ENCODE measurements around the gene MRPL19. TPM values are rescaled to one million over a fixed set of nuclear protein-coding genes. Genes with fewer than 3 reads are reported as not detected.
"Not testable (repeated sequence)": the region's sequence is repeated elsewhere in the genome, so short reads cannot be mapped to it uniquely, and the experiment has no call there.

MRPL19 gene
- total RNA-seq, 1 donor from 2014 or later, result 68.0 TPM

- DNase-seq (ENCODE audit: low read depth), result peak; percentile 94
These were observed 21.3 kb downstream of the MRPL19 start for GRCh38 chr2:75667884-75668283.

GRCh38 chr2:75675423-75675822 lies 28.8 kb downstream of the MRPL19 start:
- DNase-seq (ENCODE audit: low read depth), result peak; percentile 18

GRCh38 chr2:75675908-75676307 lies 29.3 kb downstream of the MRPL19 start:
- DNase-seq (ENCODE audit: low read depth), result no peak

GRCh38 chr2:75676464-75676863 lies 29.9 kb downstream of the MRPL19 start:
- DNase-seq (ENCODE audit: low read depth), result no peak

- DNase-seq (ENCODE audit: low read depth), result no peak
These were observed 33.0 kb downstream of the MRPL19 start for GRCh38 chr2:75679556-75679955.

GRCh38 chr2:75680402-75680801 lies 33.8 kb downstream of the MRPL19 start:
- no peak for DNase-seq (ENCODE audit: low read depth)

GRCh38 chr2:75683430-75683829 lies 36.8 kb downstream of the MRPL19 start:
- DNase-seq (ENCODE audit: low read depth), result not testable (repeated sequence)

GRCh38 chr2:75688196-75688595 lies 41.6 kb downstream of the MRPL19 start:
- DNase-seq (ENCODE audit: low read depth), result no peak

GRCh38 chr2:75698918-75699317 lies 52.3 kb downstream of the MRPL19 start:
- DNase-seq (ENCODE audit: low read depth), result no peak

- no peak for DNase-seq (ENCODE audit: low read depth)
These were observed 56.0 kb downstream of the MRPL19 start for GRCh38 chr2:75702593-75702992.

- DNase-seq (ENCODE audit: low read depth), result no peak
These were observed 57.2 kb downstream of the MRPL19 start for GRCh38 chr2:75703589-75704287.

GRCh38 chr2:75705921-75706320 lies 59.3 kb downstream of the MRPL19 start:
- DNase-seq (ENCODE audit: low read depth), result no peak

GRCh38 chr2:75707901-75708300 lies 61.3 kb downstream of the MRPL19 start:
- no peak for DNase-seq (ENCODE audit: low read depth)

GRCh38 chr2:75709297-75709696 lies 62.7 kb downstream of the MRPL19 start:
- DNase-seq (ENCODE audit: low read depth), result no peak

GRCh38 chr2:75710220-75710576 lies 63.6 kb downstream of the MRPL19 start:
- DNase-seq (ENCODE audit: low read depth), result no peak

- peak; percentile 70 for DNase-seq (ENCODE audit: low read depth)
These were observed 64.1 kb downstream of the MRPL19 start, which contains the start of gene GCFC2 for GRCh38 chr2:75710577-75711253. Gene GCFC2, minus strand, starts transcription at chr2:75710915. Its CDS starts 60 bp downstream, at chr2:75710855.

GRCh38 chr2:75711590-75711989 lies 65.0 kb downstream of the MRPL19 start:
- DNase-seq (ENCODE audit: low read depth), result not testable (repeated sequence)

GRCh38 chr2:75716406-75716805 lies 69.8 kb downstream of the MRPL19 start:
- no peak for DNase-seq (ENCODE audit: low read depth)

GRCh38 chr2:75719616-75720015 lies 73.0 kb downstream of the MRPL19 start:
- no peak for DNase-seq (ENCODE audit: low read depth)

GRCh38 chr2:75720525-75720924 lies 73.9 kb downstream of the MRPL19 start:
- no peak for DNase-seq (ENCODE audit: low read depth)

- DNase-seq (ENCODE audit: low read depth), result no peak
These were observed 76.1 kb downstream of the MRPL19 start for GRCh38 chr2:75722687-75723086.

- DNase-seq (ENCODE audit: low read depth), result no peak
These were observed 82.2 kb downstream of the MRPL19 start for GRCh38 chr2:75728614-75729419.

GRCh38 chr2:75729861-75730260 lies 83.3 kb downstream of the MRPL19 start:
- peak; percentile 26 for DNase-seq (ENCODE audit: low read depth)

Data from renal cortical epithelial cell (primary cell).